IPS-15b (cell line): ENCODE data around the gene NOL6.

Experiments used
- H3K27me3 ChIP-seq: one replicate; pipeline ENCODE4 v1.6.1; 2013; ENCODE audit warnings: low read length; ENCODE audit not compliant: control insufficient read depth, insufficient read depth
- H3K36me3 ChIP-seq: one replicate; pipeline ENCODE4 v1.6.1; 2013; ENCODE audit warnings: low read length; ENCODE audit not compliant: control insufficient read depth, insufficient read depth
- H3K4me1 ChIP-seq: one replicate; pipeline ENCODE4 v1.6.1; 2013; ENCODE audit warnings: mild to moderate bottlenecking, low read length; ENCODE audit not compliant: control insufficient read depth, insufficient read depth
- H3K4me3 ChIP-seq: one replicate; pipeline ENCODE4 v1.5.1; 2013; ENCODE audit warnings: low read depth, low read length
- H3K9ac ChIP-seq: one replicate; pipeline ENCODE4 v1.6.1; 2013; ENCODE audit warnings: low read depth, mild to moderate bottlenecking, low read length
- H3K9me3 ChIP-seq: one replicate; pipeline ENCODE4 v1.6.1; 2013; ENCODE audit warnings: mild to moderate bottlenecking, low read length; ENCODE audit not compliant: control insufficient read depth, insufficient read depth

The NOL6 gene

GRCh38 chr9:33418090-33418489 lies 55.6 kb downstream of the NOL6 start:
- no peaks in the 10 kb centered on the region for H3K36me3 ChIP-seq
- H3K9me3 ChIP-seq: no peaks in the 10 kb centered on the region
- peaks cover 4% of the 10 kb centered on the region for H3K4me1 ChIP-seq
- no peak overlapping the region for H3K9ac ChIP-seq
- no peak overlapping the region for H3K4me3 ChIP-seq
- no peaks in the 10 kb centered on the region for H3K27me3 ChIP-seq

DNA sequence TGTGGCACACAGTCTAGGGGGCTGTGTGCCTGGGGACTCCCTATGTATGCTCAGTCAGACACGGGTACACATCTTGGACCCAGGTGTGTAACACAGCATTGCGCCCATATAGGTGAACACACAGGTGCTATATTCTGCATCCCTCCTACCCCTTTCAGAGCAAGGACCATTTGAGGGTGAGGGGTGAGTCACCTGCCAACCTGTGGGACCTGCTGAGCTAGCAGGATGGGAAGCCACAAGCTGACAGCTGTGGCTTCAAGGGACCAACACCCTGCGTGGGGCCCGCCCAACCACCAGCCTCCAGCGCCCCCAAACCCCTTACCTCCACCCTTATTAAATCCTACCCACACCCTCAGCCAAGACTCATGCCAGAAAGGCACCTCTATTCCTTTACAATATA lies 56.7 kb downstream of the NOL6 start:
- no peaks in the 10 kb centered on the region for H3K36me3 ChIP-seq
- H3K9me3 ChIP-seq: no peaks in the 10 kb centered on the region
- H3K4me1 ChIP-seq: peaks cover 4% of the 10 kb centered on the region
- no peak overlapping the region for H3K4me3 ChIP-seq
- no peak overlapping the region for H3K9ac ChIP-seq
- no peaks in the 10 kb centered on the region for H3K27me3 ChIP-seq

DNA sequence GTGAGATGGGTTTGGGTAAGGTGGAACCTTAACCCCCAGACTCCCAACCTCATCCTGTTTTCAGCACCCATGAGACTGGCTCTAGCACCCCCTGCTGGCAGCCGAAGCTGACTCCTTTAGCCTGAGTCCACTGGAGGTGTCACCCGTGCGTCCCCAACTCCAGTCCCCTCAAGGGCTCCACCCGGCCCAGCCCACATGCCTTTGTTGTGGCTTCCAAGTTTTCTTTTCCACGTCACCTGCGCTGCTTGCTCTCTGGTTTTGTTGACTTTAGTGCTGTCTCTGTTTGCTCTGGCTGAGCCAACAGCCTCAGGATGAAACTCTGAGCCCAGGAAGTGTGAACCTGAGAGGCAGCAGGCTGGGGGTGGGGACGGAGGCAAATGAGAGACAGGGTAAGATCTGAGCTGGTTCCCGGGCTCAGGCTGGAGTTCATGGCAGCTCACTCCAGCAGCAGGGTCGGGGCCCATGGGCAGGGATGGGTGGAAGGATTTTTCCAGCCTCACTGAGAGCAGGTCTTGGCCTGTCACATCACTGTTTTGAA lies 58.2 kb downstream of the NOL6 start:
- peaks cover 4% of the 10 kb centered on the region for H3K4me1 ChIP-seq
- no peaks in the 10 kb centered on the region for H3K36me3 ChIP-seq
- no peak overlapping the region for H3K9ac ChIP-seq
- H3K9me3 ChIP-seq: no peaks in the 10 kb centered on the region
- H3K4me3 ChIP-seq: no peak overlapping the region
- H3K27me3 ChIP-seq: no peaks in the 10 kb centered on the region

DNA sequence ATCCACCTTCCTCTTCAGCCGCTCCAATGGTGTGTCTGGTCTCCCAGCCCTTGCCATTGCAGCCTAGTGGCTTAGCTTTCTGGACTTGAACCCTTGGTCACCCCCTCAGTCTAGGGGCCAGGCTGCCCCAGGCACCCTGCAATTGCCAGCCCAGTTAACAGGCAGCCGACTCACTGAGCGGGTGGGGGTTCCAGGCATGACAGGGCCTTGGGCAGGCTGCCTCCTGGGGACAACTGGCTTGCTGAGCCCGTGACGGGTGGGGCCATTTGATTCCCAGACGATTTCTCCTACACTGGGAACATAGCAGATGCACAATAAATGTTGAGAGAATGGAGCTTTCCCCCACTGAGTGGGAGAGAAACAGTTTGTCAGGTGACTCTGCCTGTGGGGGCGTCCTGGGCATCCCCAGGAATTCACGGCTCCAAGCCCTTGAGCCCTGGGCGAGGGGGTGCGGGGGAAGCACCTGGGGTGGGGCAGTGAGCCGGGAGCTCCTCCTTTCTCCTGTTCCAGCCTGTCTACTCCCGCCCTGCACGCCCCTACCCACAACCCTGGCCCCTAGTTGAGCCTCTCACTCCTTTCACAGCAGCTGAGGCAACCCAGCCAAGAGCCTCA lies 58.7 kb downstream of the NOL6 start:
- Histone ChIP-seq H3K4me1 (peaks cover 4% of the 10 kb centered on the region), H3K4me3 (no peak overlapping the region), H3K9ac (no peak overlapping the region), H3K36me3 (no peaks in the 10 kb centered on the region), H3K27me3 (no peaks in the 10 kb centered on the region), H3K9me3 (no peaks in the 10 kb centered on the region)

GRCh38 chr9:33414268-33414667 lies 59.5 kb downstream of the NOL6 start:
- no peaks in the 10 kb centered on the region for H3K9me3 ChIP-seq
- H3K4me1 ChIP-seq: peaks cover 4% of the 10 kb centered on the region
- no peaks in the 10 kb centered on the region for H3K36me3 ChIP-seq
- no peak overlapping the region for H3K9ac ChIP-seq
- H3K4me3 ChIP-seq: no peak overlapping the region
- no peaks in the 10 kb centered on the region for H3K27me3 ChIP-seq
